Measurements from ENCODE around the gene DPYSL5.

DNA sequence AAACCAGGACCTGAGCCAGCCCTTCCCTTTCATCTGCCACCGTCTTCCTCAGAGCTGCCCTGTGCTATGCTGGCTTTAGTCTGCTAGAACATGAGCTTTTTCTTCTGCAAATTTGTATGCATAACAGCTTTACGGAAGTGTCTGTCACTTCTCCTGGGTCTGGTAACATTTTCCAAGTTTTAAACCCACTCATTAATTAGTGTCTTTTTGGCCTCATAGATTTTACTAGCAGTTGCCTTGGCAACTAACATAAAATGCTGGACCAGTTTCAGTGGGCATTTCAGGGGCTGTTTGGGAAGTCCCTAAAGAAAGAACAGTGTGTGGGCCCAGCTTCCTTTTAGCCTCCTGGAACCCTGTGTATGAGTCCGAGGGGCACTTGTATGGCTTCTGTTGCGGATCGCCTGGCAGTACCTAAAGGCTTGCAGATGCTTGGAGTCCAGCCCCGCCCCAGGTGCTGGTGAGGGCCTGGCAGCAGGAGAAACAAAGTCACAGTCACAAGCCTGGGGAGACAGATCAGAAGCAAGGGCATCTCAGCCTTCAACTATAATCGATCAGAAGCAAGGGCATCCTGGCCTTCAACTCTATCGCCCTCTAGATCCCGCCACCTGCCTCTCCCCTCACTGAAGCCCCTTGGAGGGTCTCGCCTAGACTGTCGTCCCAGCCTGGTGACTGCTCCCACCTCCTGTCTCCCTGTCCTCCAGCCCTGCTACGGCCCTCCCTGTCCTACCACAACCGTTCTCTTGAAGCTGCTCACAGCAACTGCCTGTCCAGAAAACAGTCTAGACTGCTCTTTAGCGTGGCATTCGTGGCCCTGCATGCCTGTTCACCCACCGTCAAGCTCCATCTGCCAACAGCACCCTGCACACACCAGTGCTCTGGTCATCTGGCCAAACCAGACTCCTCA, 85.8 kb downstream of the DPYSL5 start:
- TF ChIP-seq, protein P1, sequence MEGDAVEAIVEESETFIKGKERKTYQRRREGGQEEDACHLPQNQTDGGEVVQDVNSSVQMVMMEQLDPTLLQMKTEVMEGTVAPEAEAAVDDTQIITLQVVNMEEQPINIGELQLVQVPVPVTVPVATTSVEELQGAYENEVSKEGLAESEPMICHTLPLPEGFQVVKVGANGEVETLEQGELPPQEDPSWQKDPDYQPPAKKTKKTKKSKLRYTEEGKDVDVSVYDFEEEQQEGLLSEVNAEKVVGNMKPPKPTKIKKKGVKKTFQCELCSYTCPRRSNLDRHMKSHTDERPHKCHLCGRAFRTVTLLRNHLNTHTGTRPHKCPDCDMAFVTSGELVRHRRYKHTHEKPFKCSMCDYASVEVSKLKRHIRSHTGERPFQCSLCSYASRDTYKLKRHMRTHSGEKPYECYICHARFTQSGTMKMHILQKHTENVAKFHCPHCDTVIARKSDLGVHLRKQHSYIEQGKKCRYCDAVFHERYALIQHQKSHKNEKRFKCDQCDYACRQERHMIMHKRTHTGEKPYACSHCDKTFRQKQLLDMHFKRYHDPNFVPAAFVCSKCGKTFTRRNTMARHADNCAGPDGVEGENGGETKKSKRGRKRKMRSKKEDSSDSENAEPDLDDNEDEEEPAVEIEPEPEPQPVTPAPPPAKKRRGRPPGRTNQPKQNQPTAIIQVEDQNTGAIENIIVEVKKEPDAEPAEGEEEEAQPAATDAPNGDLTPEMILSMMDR (IDR thresholded peaks at IDR 0.05; ENCODE audit: control extremely low read depth in 1 of 3, insufficient read depth in 1 of 3, low read depth in 1 of 3, low read length in 3 of 3) = peak in 1 of 3 experiments; percentile 15; a peak in 1 of 4 replicates
- TF ChIP-seq, protein P2, sequence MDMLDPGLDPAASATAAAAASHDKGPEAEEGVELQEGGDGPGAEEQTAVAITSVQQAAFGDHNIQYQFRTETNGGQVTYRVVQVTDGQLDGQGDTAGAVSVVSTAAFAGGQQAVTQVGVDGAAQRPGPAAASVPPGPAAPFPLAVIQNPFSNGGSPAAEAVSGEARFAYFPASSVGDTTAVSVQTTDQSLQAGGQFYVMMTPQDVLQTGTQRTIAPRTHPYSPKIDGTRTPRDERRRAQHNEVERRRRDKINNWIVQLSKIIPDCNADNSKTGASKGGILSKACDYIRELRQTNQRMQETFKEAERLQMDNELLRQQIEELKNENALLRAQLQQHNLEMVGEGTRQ (IDR thresholded peaks at IDR 0.05; ENCODE audit: low read length) = no peak
- TF ChIP-seq, protein P3, sequence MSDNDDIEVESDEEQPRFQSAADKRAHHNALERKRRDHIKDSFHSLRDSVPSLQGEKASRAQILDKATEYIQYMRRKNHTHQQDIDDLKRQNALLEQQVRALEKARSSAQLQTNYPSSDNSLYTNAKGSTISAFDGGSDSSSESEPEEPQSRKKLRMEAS (IDR thresholded peaks at IDR 0.05) = no peak
- no peak for TF ChIP-seq PHF8 (conservative IDR thresholded peaks at IDR 0.05; ENCODE audit: low read depth, low read length)
- no peak for TF ChIP-seq CHD1 (IDR thresholded peaks at IDR 0.05; ENCODE audit: low read depth, low read length)
- TF ChIP-seq YY1 (IDR thresholded peaks at IDR 0.05; ENCODE audit: low read depth, low read length) = no peak
- TF ChIP-seq RFX5 (IDR thresholded peaks at IDR 0.05; ENCODE audit: borderline replicate concordance, low read depth, low read length) = no peak
- no peak for TF ChIP-seq BRCA1 (IDR thresholded peaks at IDR 0.05; ENCODE audit: low read depth, low read length)
